Caco-2 (cell line): ENCODE results near the gene BIN2. TPM values are rescaled to one million over a fixed set of nuclear protein-coding genes. Genes with fewer than 3 reads are reported as not detected.

ENCODE experiments used
- BruUV-seq: library from RNA; stranded (reverse); fragments of 400-500 nt; replicated peaks from 2 replicates; lab custom pipeline; 2021; lab: Mats Ljungman, UMichigan
- CTCF ChIA-PET: fragments of 300-600 bp; sonication (Branson Sonifier 250); formaldehyde crosslinking; loops from one replicate; lab custom pipeline; 2022; ENCODE audit warnings: antibody characterized with exemption; lab: Charles Lee
- POLR2A ChIA-PET: fragments of 300-600 bp; sonication (Branson Sonifier 250); formaldehyde crosslinking; loops from one replicate; lab custom pipeline; 2022; ENCODE audit warnings: antibody characterized with exemption; lab: Charles Lee
- DNase-seq, 2 experiments: peaks; one replicate each; pipeline versions ENCODE4 v3.0.0 to v3.0.0-alpha.2; 2020 to 2022
- H3K27me3 ChIP-seq: replicated peaks from 2 replicates; pipeline ENCODE4 v1.6.0; 2011; ENCODE audit warnings: low read length; ENCODE audit not compliant: control insufficient read depth, insufficient read depth
- H3K36me3 ChIP-seq: 2 replicates; pipeline ENCODE4 v1.5.1; 2011; ENCODE audit warnings: low read length; ENCODE audit not compliant: control insufficient read depth, insufficient read depth
- H3K4me1 ChIP-seq: fragments of 250-450 bp; sonication (Bioruptor Pico); 2 replicates; pipeline ENCODE4 v1.5.1; 2020; ENCODE audit warnings: mild to moderate bottlenecking
- H3K4me3 ChIP-seq: 2 replicates; pipeline ENCODE4 v1.5.1; 2011; ENCODE audit warnings: low read depth, mild to moderate bottlenecking, control low read depth, low read length
- H3K9me3 ChIP-seq: fragments of 250-450 bp; sonication (Bioruptor Pico); 2 replicates; pipeline ENCODE4 v1.5.1; 2020; ENCODE audit warnings: mild to moderate bottlenecking, moderate library complexity
- H3K27ac Mint-ChIP-seq: one replicate; pipeline ENCODE4 v1.8.0; 2022; ENCODE audit warnings: mixed read lengths; ENCODE audit not compliant: unreplicated experiment
- H3K27me3 Mint-ChIP-seq: one replicate; pipeline ENCODE4 v1.8.0; 2022; ENCODE audit warnings: mixed read lengths; ENCODE audit not compliant: insufficient read depth, unreplicated experiment
- H3K36me3 Mint-ChIP-seq: one replicate; pipeline ENCODE4 v1.8.0; 2022; ENCODE audit warnings: mild to moderate bottlenecking, mixed read lengths; ENCODE audit not compliant: insufficient read depth, unreplicated experiment
- H3K4me1 Mint-ChIP-seq: one replicate; pipeline ENCODE4 v1.8.0; 2022; ENCODE audit warnings: low read depth, mixed read lengths; ENCODE audit not compliant: unreplicated experiment
- H3K4me3 Mint-ChIP-seq: one replicate; pipeline ENCODE4 v1.8.0; 2022; ENCODE audit warnings: mild to moderate bottlenecking, moderate library complexity, mixed read lengths; ENCODE audit not compliant: unreplicated experiment
- H3K9me3 Mint-ChIP-seq: one replicate; pipeline ENCODE4 v1.8.0; 2022; ENCODE audit warnings: mixed read lengths; ENCODE audit not compliant: unreplicated experiment
- CTCF ChIP-seq, 2 experiments: fragments of 200-600 bp in 1 of 2; IDR thresholded peaks; 1 replicate in 1 of 2; 2 replicates in 1 of 2; pipeline versions ENCODE4 v1.5.1 to v1.8.0; 2011 to 2022; ENCODE audit warnings: antibody characterized with exemption in 1 of 2, control low read depth in 1 of 2, inconsistent platforms in 1 of 2, low read depth in 1 of 2, low read length in 1 of 2, mild to moderate bottlenecking in 1 of 2, moderate library complexity in 1 of 2; ENCODE audit not compliant: insufficient read depth in 1 of 2, severe bottlenecking in 1 of 2, unreplicated experiment in 1 of 2
- intact Hi-C: fragments of 100-400 bp; cut with micrococcal nuclease; formaldehyde crosslinking; loops from one replicate; pipeline ENCODE4 v1.10.0; 2022; ENCODE audit not compliant: unreplicated experiment
- total RNA-seq: library from RNA; stranded (reverse); gene quantifications from 2 replicates; pipeline ENCODE4 v1.2.3, GENCODE V29; 2022

Gene BIN2
- total RNA-seq, 1 experiment from 2014 or later, result 0.18 TPM

GRCh38 chr12:51361161-51362016 lies 37.4 kb upstream of the BIN2 start:
- H3K4me1 Mint-ChIP-seq, result no peaks in the 10 kb centered on the region
- Histone ChIP-seq H3K36me3 (peaks cover 9% of the 10 kb centered on the region), H3K9me3 (no peaks in the 10 kb centered on the region), H3K4me3 (no peak overlapping the region), H3K27me3 (no peaks in the 10 kb centered on the region), H3K4me1 (no peaks in the 10 kb centered on the region)
- no TSS peak for BruUV-seq
- POLR2A ChIA-PET, result no interaction called here
- CTCF ChIA-PET, result interaction anchor here (1.0 kb wide), 1 partner anchor 20 kb away, joined by 4 read pairs; no protein-coding TSS in a partner anchor
- intact Hi-C loops, result no loop called here
- peaks cover 91% of the 10 kb centered on the region for H3K36me3 Mint-ChIP-seq
- DNase-seq, result no peak
- H3K27ac Mint-ChIP-seq, result peak overlapping the region; percentile 32
- no peaks in the 10 kb centered on the region for H3K9me3 Mint-ChIP-seq
- H3K27me3 Mint-ChIP-seq, result no peaks in the 10 kb centered on the region
- TF ChIP-seq CTCF (IDR thresholded peaks at IDR 0.05; ENCODE audit: insufficient read depth in 1 of 2, low read depth in 1 of 2, low read length in 1 of 2, severe bottlenecking in 1 of 2, unreplicated experiment in 1 of 2), result no peak
- no peak overlapping the region for H3K4me3 Mint-ChIP-seq

- Mint-ChIP-seq H3K9me3 (no peaks in the 10 kb centered on the region), H3K27me3 (no peaks in the 10 kb centered on the region), H3K4me3 (no peak overlapping the region), H3K27ac (no peak overlapping the region), H3K4me1 (no peaks in the 10 kb centered on the region), H3K36me3 (peaks cover 86% of the 10 kb centered on the region)
- H3K27me3 ChIP-seq, result no peaks in the 10 kb centered on the region
- H3K9me3 ChIP-seq, result no peaks in the 10 kb centered on the region
- H3K36me3 ChIP-seq, result peaks cover 9% of the 10 kb centered on the region
- no peak for TF ChIP-seq CTCF (IDR thresholded peaks at IDR 0.05; ENCODE audit: insufficient read depth in 1 of 2, low read depth in 1 of 2, low read length in 1 of 2, severe bottlenecking in 1 of 2, unreplicated experiment in 1 of 2)
- H3K4me1 ChIP-seq, result no peaks in the 10 kb centered on the region
- H3K4me3 ChIP-seq, result no peak overlapping the region
- intact Hi-C loops, result no loop called here
- CTCF ChIA-PET, result no interaction called here
- BruUV-seq, result no TSS peak
- POLR2A ChIA-PET, result no interaction called here
- DNase-seq, result no peak
Observed at GRCh38 chr12:51360315-51360714, 36.3 kb upstream of the BIN2 start.

- intact Hi-C loops, result no loop called here
- Mint-ChIP-seq H3K27me3 (no peaks in the 10 kb centered on the region), H3K36me3 (peaks cover 86% of the 10 kb centered on the region), H3K4me3 (no peak overlapping the region), H3K27ac (no peak overlapping the region), H3K4me1 (no peaks in the 10 kb centered on the region), H3K9me3 (no peaks in the 10 kb centered on the region)
- ChIA-PET POLR2A (interaction anchor here (1.0 kb wide), 1 partner anchor 121 kb away, joined by 3 read pairs; the partner anchor contains the start of gene DAZAP2), CTCF (no interaction called here)
- Histone ChIP-seq H3K4me3 (no peak overlapping the region), H3K9me3 (no peaks in the 10 kb centered on the region), H3K36me3 (peaks cover 9% of the 10 kb centered on the region), H3K4me1 (no peaks in the 10 kb centered on the region), H3K27me3 (no peaks in the 10 kb centered on the region)
- TF ChIP-seq CTCF (IDR thresholded peaks at IDR 0.05; ENCODE audit: insufficient read depth in 1 of 2, low read depth in 1 of 2, low read length in 1 of 2, severe bottlenecking in 1 of 2, unreplicated experiment in 1 of 2), result no peak
- DNase-seq, result no peak
- no TSS peak for BruUV-seq
Observed at GRCh38 chr12:51359851-51360250, 35.9 kb upstream of the BIN2 start.
